GM21526 (cell line): ENCODE data around the gene DDX49.

Experiments
- ATAC-seq: cut with Tn5 transposase; IDR thresholded peaks from one replicate; pipeline ENCODE4 v1.9.1; 2021; ENCODE audit warnings: moderate library complexity; ENCODE audit not compliant: unreplicated experiment, low FRiP score

DDX49 gene

GRCh38 chr19:18967358-18968146, 48.0 kb downstream of the DDX49 start:
- no peak for ATAC-seq

- ATAC-seq = no peak
These were observed 50.6 kb downstream of the DDX49 start for GRCh38 chr19:18969931-18970659.

- ATAC-seq = no peak
These were observed 52.8 kb downstream of the DDX49 start for GRCh38 chr19:18972301-18972811.

- no peak for ATAC-seq
These were observed 53.3 kb downstream of the DDX49 start for GRCh38 chr19:18972851-18973250.

- no peak for ATAC-seq
These were observed 55.5 kb downstream of the DDX49 start for GRCh38 chr19:18975011-18975410.

- ATAC-seq = no peak
These were observed 56.4 kb downstream of the DDX49 start for GRCh38 chr19:18975869-18976268.
